GM12891 (cell line): ENCODE measurements around the gene HOXD8.

Experiments
- POLR2A ChIP-seq: IDR thresholded peaks from 2 replicates; pipeline ENCODE4 v1.6.1; 2011; ENCODE audit warnings: low read depth, low read length, control low read depth
- POLR2AphosphoS5 ChIP-seq: IDR thresholded peaks from 2 replicates; pipeline ENCODE4 v1.6.1; 2011; ENCODE audit warnings: low read depth, low read length, control low read depth
- POU2F2 ChIP-seq: IDR thresholded peaks from 2 replicates; pipeline ENCODE4 v1.6.1; 2011; ENCODE audit warnings: low read depth, mild to moderate bottlenecking, control low read depth, low read length, moderate library complexity
- SPI1 ChIP-seq: IDR thresholded peaks from 2 replicates; pipeline ENCODE4 v1.6.1; 2011; ENCODE audit warnings: low read depth, low read length, control low read depth
- TAF1 ChIP-seq: IDR thresholded peaks from 2 replicates; pipeline ENCODE4 v1.6.1; 2011; ENCODE audit warnings: low read depth, low read length, control low read depth

GRCh38 chr2:176082525-176082823 lies 47.0 kb upstream of the HOXD8 start:
- TF ChIP-seq POLR2A (no peak), POLR2AphosphoS5 (no peak), POU2F2 (no peak), SPI1 (no peak), TAF1 (no peak)
